ENCODE measurements around the gene DAP.

The DAP gene

GRCh38 chr5:10760096-10760920 lies 726 bp downstream of the DAP start:
- DNase-seq (ENCODE audit: low spot score): peak; percentile 24

- DNase-seq (ENCODE audit: low spot score): no peak
Measured at GRCh38 chr5:10759111-10759510, 1.9 kb downstream of the DAP start.

- DNase-seq (ENCODE audit: low spot score): no peak
Measured at GRCh38 chr5:10757922-10758555, 3.0 kb downstream of the DAP start.

- DNase-seq (ENCODE audit: low spot score): no peak
Measured at GRCh38 chr5:10757043-10757442, 4.0 kb downstream of the DAP start.

GRCh38 chr5:10756549-10756948 lies 4.5 kb downstream of the DAP start:
- DNase-seq (ENCODE audit: low spot score): no peak

DNA sequence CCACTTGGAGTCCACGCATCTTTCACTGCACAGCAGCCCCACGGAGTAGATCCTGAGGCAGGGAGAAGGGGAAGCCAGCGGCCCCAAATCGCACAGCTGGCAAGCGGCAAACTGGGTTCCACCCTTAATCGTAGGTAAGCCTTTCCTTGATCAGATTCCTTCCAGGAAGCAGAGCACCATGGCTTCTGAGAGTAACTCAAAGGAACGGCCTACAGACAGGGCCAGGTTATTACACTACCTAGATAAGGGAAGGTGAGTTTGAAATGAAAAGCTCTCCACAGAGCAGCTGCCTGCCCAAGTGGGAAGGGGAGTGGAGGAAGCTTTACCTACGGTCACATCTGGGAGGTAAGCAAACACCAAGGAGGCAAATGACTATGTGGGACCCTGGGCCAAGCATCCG lies 7.9 kb downstream of the DAP start:
- DNase-seq (ENCODE audit: low spot score): no peak

- DNase-seq (ENCODE audit: low spot score): no peak
Measured at GRCh38 chr5:10752451-10752850, 8.6 kb downstream of the DAP start.

DNA sequence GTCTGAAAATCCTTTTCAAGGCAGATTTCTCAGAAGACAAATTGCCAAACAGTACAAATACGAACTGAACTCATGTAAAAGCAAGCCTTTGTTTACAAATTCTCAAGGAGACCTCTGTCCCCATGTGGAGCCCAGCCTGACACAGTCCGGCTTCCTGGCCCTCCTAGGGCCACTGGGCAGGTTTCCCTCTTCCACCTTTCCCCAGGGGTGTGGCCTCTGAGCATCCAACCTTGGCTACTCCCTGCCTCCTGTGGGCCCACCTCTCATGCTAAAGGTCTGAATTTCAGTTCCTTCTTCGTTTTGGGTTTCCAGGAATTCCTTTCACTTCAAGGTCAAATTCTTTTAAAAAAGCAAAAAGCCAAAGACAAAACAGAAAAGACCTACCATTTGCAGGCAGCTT lies 10.1 kb downstream of the DAP start:
- DNase-seq (ENCODE audit: low spot score): no peak

DNA sequence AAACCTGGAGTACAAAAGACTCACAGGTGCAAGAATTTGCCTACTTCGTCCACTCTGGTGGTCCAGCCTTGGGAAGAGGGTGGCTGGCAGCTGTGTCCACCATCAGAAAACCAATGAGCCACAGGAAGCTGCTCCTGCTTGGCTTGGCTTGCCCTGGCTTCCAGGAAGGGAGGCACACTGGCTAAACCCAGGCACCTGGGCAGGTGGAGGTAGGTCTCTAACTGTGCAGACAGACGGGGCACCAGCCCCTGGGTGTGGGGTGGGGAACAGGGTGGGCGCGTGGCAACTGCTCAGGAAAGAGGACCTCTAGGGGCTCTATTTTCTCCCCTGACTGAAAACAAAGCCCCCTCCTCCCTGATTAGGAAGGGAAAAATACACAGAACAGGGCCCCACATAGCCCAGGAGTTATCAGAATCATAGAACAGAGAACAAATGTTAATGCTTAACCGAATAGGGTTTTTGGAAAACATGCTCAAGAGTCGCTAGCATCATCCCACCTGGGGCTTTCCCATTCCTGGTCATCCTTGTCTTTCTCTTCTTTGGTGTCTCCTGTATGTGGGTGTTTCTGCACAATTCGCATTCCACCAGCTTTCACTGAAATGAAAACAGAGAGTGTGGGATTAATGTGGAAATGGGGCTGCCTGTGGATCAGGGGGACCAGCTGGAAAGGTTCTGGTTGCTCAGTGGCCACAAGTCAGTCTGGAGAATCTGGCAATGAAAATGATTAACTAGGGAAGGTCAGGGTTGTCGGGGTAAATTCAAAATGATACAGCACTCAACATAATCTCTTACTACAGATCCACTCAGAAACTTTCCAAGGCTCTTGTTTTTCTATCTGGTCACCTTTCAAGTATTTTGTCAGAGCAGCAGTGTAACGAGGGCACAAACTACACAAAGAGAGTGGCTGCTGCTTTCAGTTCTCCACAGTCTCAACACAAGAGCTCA lies 13.1 kb downstream of the DAP start:
- DNase-seq (ENCODE audit: low spot score): no peak

GRCh38 chr5:10746711-10747110 lies 14.3 kb downstream of the DAP start:
- no peak for DNase-seq (ENCODE audit: low spot score)

GRCh38 chr5:10745133-10745532 lies 15.9 kb downstream of the DAP start:
- DNase-seq (ENCODE audit: low spot score): no peak

DNA sequence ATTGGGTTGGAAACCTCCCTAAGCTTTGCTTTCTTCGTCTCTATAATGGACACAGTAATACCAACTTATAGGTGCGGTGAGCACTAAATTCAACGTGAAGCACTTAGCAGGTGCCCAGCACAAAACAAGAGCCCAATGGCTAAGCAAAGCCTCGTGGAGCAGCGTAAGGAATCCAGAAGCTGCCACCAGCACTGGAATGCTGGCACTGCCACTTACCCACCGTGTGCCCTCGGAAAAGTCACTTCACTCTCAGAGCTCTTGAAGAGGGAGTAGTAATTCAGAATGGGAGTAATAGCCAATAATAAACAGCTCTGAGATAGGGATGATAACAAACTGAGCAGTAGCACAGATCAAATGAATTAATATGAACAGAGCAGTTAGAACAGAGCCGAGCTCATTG lies 16.4 kb downstream of the DAP start:
- DNase-seq (ENCODE audit: low spot score): no peak

DNA sequence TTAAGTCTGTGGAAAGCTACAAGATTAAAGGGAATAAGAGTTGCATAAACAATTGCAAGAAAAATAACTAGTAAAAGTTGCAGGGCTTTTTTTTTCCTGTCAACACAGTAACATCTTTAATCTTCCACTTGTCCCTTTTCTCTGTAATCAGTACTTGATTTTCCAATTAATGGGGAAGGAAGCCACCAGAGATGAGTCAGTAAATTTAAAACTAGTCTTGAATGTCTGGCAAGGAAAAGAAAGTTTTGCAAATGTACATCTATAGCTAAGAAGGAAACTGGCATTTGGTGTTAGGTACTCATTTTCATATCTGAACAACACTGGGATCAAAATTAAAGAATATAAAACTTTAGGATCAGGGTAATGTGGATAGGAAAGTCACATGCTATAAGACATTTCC lies 17.1 kb downstream of the DAP start:
- no peak for DNase-seq (ENCODE audit: low spot score)

- no peak for DNase-seq (ENCODE audit: low spot score)
Measured at GRCh38 chr5:10743526-10743925, 17.5 kb downstream of the DAP start.

DNA sequence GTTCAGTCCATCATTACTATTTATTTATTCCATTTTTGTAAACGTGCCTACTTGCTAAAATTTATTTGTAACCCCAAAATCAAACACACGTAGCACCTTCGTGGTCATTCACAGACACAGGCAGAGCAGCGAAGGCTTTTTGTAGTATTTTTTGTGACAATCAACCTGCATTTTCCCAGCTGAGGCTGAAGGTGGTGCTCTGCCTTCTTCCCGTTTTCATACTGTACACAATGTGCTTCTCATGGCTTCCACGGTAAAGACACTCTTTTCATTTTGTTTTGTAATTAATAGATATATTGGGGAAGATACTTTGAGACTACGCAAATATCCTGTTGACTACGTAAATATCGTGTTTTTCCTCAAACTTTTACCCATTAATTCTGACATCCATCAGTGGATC lies 19.4 kb downstream of the DAP start:
- DNase-seq (ENCODE audit: low spot score): no peak

GRCh38 chr5:10740384-10740783 lies 20.6 kb downstream of the DAP start:
- no peak for DNase-seq (ENCODE audit: low spot score)

DNA sequence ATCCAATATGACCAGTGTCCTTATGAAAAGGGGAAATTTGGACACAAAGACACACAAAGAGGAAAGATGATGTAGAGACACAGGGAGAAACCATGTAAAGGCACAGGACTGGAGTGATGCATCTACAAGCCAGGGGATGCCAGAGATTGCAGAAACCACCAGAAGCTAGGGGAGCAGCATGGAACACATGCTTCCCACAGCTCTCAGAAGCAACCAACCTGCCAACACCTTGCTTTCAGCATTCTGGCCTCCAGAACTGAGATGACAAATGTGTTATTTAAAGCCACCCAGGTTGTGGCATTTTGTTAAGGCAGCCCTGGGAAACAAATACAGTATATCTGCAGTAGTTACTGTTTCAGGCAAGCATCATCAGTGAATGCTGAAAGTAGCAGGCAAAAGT lies 23.2 kb downstream of the DAP start:
- no peak for DNase-seq (ENCODE audit: low spot score)

DNA sequence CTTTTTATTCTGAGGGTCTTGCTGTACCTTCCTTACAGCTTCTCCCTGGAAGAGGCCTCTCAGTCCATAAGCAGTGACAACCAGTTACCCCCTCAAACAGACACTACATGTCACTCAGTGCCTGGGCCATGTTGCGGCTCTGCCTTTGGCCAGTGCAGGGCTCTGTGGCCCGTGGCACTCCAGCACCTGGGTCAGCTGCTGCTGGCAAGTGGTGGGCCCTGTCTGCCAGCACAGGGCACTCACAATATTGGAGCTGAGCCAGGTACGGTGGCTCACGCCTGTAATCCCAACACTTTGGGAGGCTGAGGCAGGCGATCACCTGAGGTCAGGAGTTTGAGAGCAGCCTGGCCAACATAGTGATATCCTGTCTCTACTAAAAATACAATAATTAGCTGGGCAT lies 24.2 kb downstream of the DAP start:
- no peak for DNase-seq (ENCODE audit: low spot score)

GRCh38 chr5:10736354-10736753 lies 24.7 kb downstream of the DAP start:
- DNase-seq (ENCODE audit: low spot score): no peak

DNA sequence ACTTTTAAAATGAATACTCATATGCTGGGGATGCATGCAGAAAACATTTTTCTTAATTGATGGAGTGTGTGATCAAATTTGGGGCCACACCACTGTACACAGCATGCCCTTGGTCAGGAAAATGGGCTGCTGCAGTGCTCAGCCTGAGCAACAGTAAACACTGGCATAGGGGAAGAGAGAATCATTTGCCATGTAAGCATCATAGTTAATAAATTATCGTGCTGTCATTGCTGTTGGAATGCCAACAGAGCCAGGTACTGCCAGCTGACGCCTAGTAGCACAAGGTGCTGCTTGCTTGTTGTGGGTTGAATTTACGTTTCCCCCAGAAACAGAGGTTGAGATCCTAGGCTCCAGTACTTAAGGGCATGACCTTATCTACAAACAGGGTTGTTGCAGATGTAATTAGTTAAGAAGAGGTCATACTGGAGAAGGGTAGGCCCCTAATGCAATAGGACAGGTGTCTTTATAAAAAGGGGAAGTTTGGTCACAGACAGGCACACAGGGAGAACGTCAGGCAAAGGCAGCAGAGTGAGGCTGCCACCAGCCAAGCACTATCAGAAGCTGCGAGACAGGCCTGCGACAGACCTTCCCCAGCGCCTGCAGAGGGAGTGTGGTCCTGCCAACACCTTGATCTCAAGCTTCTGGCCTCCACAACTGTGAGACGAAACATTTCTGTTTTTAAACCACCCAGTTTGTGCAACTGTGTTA lies 25.3 kb downstream of the DAP start:
- DNase-seq (ENCODE audit: low spot score): no peak

- DNase-seq (ENCODE audit: low spot score): no peak
Measured at GRCh38 chr5:10734832-10735523, 26.1 kb downstream of the DAP start.

Data from CD4-positive, alpha-beta T cell treated with Interleukin-2 at 100 ng/mL for 4 hours (primary cell).